ENCODE results near the gene FUT8.

The FUT8 gene

GRCh38 chr14:65431951-65432350, 19.4 kb downstream of the FUT8 start:
- H3K4me3 ChIP-seq (ENCODE audit: low read length, poor library complexity, severe bottlenecking): no peak overlapping the region
- H3K4me1 ChIP-seq (ENCODE audit: insufficient read depth, low read length, poor library complexity, severe bottlenecking): peaks cover 25% of the 10 kb centered on the region
- peaks cover 4% of the 10 kb centered on the region for H4K20me1 ChIP-seq (ENCODE audit: insufficient read depth, low read length, poor library complexity, severe bottlenecking)
- no peak for TF ChIP-seq CTCF (conservative IDR thresholded peaks at IDR 0.05; ENCODE audit: low read length)
- TF ChIP-seq EZH2phosphoT487 (IDR thresholded peaks at IDR 0.05; ENCODE audit: borderline replicate concordance): no peak
- no peaks in the 10 kb centered on the region; the same call in 1 of the 2 replicates for H3K36me3 ChIP-seq (ENCODE audit: insufficient read depth, low read length)
- H3K9me2 ChIP-seq (replicated peaks; ENCODE audit: low read depth, low read length): no peaks in the 10 kb centered on the region
- peaks cover 3% of the 10 kb centered on the region for H3K9me3 ChIP-seq (ENCODE audit: insufficient read depth, low read depth, low read length)
- no peak overlapping the region for H3K4me2 ChIP-seq (ENCODE audit: low read depth, low read length, poor library complexity, severe bottlenecking)
- H2AFZ ChIP-seq (ENCODE audit: low read length): no peak overlapping the region
- H3K79me2 ChIP-seq (ENCODE audit: insufficient read depth, low read length): peaks cover 77% of the 10 kb centered on the region
- no peaks in the 10 kb centered on the region for H3F3A ChIP-seq (ENCODE audit: low read depth)
- no peak overlapping the region for H3K9ac ChIP-seq (ENCODE audit: low read depth, low read length, poor library complexity, severe bottlenecking)
- H3K27me3 ChIP-seq (ENCODE audit: insufficient read depth, low read length, poor library complexity, severe bottlenecking): no peaks in the 10 kb centered on the region

- H3K9me2 ChIP-seq (replicated peaks; ENCODE audit: low read depth, low read length): no peaks in the 10 kb centered on the region
- peaks cover 75% of the 10 kb centered on the region for H3K79me2 ChIP-seq (ENCODE audit: insufficient read depth, low read length)
- no peak overlapping the region for H3K9ac ChIP-seq (ENCODE audit: low read depth, low read length, poor library complexity, severe bottlenecking)
- H3K4me3 ChIP-seq (ENCODE audit: low read length, poor library complexity, severe bottlenecking): peak overlapping the region; percentile 13
- H3K9me3 ChIP-seq (ENCODE audit: insufficient read depth, low read depth, low read length): peaks cover 3% of the 10 kb centered on the region
- H4K20me1 ChIP-seq (ENCODE audit: insufficient read depth, low read length, poor library complexity, severe bottlenecking): peaks cover 4% of the 10 kb centered on the region
- H3K4me1 ChIP-seq (ENCODE audit: insufficient read depth, low read length, poor library complexity, severe bottlenecking): peaks cover 29% of the 10 kb centered on the region
- H3K4me2 ChIP-seq (ENCODE audit: low read depth, low read length, poor library complexity, severe bottlenecking): peak overlapping the region; percentile 37
- H2AFZ ChIP-seq (ENCODE audit: low read length): no peak overlapping the region
- H3K27me3 ChIP-seq (ENCODE audit: insufficient read depth, low read length, poor library complexity, severe bottlenecking): no peaks in the 10 kb centered on the region
- H3F3A ChIP-seq (ENCODE audit: low read depth): no peaks in the 10 kb centered on the region
- no peaks in the 10 kb centered on the region; the same call in 1 of the 2 replicates for H3K36me3 ChIP-seq (ENCODE audit: insufficient read depth, low read length)
- no peak for TF ChIP-seq EZH2phosphoT487 (IDR thresholded peaks at IDR 0.05; ENCODE audit: borderline replicate concordance)
- TF ChIP-seq CTCF (conservative IDR thresholded peaks at IDR 0.05; ENCODE audit: low read length): no peak
Measured at GRCh38 chr14:65432361-65432948, 19.9 kb downstream of the FUT8 start.

DNA sequence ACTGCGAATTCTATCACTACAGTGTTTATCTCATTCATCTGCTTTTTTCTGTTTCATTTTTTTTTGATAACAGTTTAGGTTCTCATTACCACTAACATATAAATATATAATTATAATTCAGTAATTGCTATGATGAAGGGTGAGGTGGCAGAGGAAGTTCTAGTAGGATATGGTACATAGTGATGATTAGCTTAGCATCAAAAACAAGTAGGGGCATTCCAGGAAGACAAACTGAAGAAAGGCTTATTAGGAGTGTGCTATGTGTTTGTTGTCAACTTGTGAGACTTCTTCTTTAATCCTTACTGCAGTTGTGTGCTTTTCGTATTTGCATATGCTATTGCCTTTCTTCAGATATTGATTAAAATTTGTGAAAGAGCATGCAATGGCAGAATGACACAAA, 20.6 kb downstream of the FUT8 start:
- peak overlapping the region; percentile 37 for H3K4me2 ChIP-seq (ENCODE audit: low read depth, low read length, poor library complexity, severe bottlenecking)
- TF ChIP-seq CTCF (conservative IDR thresholded peaks at IDR 0.05; ENCODE audit: low read length) (no peak), EZH2phosphoT487 (IDR thresholded peaks at IDR 0.05; ENCODE audit: borderline replicate concordance) (no peak)
- peaks cover 76% of the 10 kb centered on the region for H3K79me2 ChIP-seq (ENCODE audit: insufficient read depth, low read length)
- H3K4me1 ChIP-seq (ENCODE audit: insufficient read depth, low read length, poor library complexity, severe bottlenecking): peaks cover 36% of the 10 kb centered on the region
- H3K9me3 ChIP-seq (ENCODE audit: insufficient read depth, low read depth, low read length): peaks cover 3% of the 10 kb centered on the region
- no peak overlapping the region for H3K9ac ChIP-seq (ENCODE audit: low read depth, low read length, poor library complexity, severe bottlenecking)
- H3K4me3 ChIP-seq (ENCODE audit: low read length, poor library complexity, severe bottlenecking): peak overlapping the region; percentile 13
- no peaks in the 10 kb centered on the region; the same call in 1 of the 2 replicates for H3K36me3 ChIP-seq (ENCODE audit: insufficient read depth, low read length)
- no peak overlapping the region for H2AFZ ChIP-seq (ENCODE audit: low read length)
- no peaks in the 10 kb centered on the region for H3K9me2 ChIP-seq (replicated peaks; ENCODE audit: low read depth, low read length)
- peaks cover 4% of the 10 kb centered on the region for H4K20me1 ChIP-seq (ENCODE audit: insufficient read depth, low read length, poor library complexity, severe bottlenecking)
- no peaks in the 10 kb centered on the region for H3F3A ChIP-seq (ENCODE audit: low read depth)
- no peaks in the 10 kb centered on the region for H3K27me3 ChIP-seq (ENCODE audit: insufficient read depth, low read length, poor library complexity, severe bottlenecking)

All from Loucy (cell line).